ENCODE data around the gene RAD9A.

RAD9A gene

DNA sequence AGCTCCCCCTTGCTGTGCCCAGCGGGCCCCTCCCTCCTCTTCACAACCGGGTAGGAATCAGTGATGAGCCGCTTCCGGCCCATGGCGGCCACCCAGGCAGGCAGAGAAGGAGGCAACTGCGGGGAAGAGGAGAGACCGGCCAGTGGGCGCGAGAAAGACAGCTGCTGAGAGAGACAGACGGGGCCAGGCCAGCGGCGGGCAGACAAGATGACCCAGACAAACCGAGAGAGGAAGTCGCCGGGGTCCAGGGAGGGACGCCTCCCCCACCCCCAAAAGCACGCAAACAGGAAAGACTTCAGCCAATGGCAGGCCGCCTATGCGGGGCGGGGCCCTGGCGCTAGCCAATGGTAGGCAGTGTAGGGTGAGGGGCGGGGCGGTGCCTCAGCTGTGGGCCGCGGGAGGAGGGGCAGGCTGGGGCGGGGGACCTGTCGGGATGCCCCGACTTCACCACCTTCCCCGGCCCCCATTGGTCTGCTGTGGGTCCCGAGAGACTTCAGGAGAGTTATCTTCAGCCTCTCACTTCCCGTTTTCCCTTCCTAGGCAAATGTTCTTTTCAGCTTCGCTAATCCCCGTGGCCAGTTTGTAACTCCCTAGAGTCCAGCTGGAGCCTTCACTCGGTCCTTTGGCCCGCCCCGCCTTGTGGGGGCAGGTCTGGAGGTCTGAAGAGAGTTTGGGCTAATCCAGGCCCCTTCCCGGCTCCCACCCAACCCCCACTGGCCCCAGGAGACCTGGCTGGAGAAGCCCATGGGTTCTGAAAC lies 38.3 kb upstream of the RAD9A start, which contains the start of gene POLD4:
POLD4 (minus strand) TSS at position 230 of the 758 bp plus-strand sequence; CDS start at position 83, 147 bp downstream.
- in situ Hi-C loops (cut with HindIII; ENCODE audit: low pct_unique_long_range_greater_than_20kb, low sequenced_read_pairs) = no loop called here
- DNase-seq (ENCODE audit: low read depth in 1 of 2, low spot score in 1 of 2) = peak; percentile 96
- TF ChIP-seq JUND (IDR thresholded peaks at IDR 0.05; ENCODE audit: low read depth) = no peak

DNA sequence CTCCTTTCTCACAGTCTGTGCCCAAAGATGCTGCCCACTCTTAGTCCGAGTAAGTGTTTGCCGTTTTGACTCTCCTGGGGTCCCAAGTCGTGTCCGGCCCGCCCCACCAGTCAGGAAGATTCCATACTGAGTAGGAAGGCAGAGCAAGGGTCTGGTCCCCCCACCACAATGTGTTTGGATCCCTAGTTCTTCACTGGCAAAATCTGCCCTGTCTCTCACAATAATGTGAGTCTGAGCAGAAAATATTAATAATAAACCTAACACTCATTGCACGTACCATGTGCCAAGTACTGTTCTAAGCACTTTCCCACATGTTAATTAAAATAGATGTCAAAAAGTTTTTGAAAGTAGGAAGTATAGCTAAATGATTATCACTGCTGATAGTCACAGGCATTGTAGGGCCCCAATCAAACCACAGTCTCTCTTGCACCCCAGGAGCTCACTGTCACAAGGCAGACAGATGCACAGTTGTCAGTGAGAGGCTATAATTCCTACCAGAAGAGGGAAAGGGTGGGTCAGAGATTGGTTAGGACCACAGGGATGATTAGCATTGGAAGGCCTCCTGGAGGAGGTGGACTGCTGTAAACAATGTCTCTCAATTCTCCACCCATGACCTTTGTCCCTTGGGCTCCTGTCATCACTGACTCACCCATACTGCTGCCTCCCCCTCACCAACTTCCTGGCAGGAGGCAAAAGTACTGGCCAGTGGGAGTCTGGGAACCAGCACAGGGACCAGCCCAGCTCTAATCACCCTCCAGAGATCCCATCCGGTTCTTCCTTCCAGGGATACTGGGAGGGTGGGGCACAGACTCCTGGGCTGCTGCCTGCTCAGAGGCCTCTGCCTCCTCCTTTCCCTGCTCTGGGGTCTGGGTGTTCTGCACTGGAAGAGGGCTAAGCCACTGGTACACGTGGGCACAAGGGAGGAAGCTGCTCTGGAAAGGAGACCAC lies 37.4 kb upstream of the RAD9A start:
- in situ Hi-C loops (cut with HindIII; ENCODE audit: low pct_unique_long_range_greater_than_20kb, low sequenced_read_pairs) = no loop called here

DNA sequence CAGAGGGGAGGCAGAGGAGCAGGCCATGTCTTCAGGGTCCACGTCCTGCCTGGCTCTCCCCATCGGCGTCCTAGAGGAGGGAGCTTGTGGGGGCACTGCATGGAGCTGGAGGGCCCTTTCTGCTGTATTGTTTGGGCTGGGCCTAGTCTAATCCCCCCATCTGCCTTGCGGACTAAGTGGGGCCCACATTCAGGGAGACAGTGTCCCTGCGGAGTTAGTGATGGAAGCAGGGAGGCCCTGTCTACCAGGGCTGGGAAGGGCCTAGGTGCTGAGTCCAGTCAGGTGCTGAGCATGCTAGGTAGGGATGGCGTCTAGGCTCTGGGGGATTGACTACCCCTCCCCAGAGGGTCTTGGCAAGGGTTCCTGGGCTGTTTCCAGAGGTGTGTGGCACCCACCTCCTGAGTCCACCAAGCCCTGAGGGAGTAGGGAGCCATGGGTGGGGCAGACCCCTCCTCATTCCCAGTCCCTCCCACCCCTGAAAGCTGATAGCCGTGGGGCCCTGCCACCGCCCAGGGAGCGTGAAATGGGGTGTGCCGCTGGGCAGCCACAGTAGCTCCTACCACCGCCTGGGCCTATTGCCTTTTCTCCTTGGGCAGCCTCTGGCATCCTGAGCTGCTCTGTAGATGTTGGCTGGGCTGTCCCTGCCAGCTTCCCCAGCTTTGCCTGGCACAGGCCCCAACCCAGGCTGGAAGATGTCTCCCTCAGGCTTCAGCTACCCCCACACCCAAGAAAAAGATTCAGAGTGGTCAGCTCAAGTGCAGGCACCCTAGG lies 36.6 kb upstream of the RAD9A start:
- in situ Hi-C loops (cut with HindIII; ENCODE audit: low pct_unique_long_range_greater_than_20kb, low sequenced_read_pairs) = no loop called here
- TF ChIP-seq JUND (IDR thresholded peaks at IDR 0.05; ENCODE audit: low read depth) = no peak
- DNase-seq (ENCODE audit: low read depth in 1 of 2, low spot score in 1 of 2) = no peak

More for the DNA sequence above, 37.4 kb upstream of the RAD9A start:
- no peak for DNase-seq (ENCODE audit: low read depth in 1 of 2, low spot score in 1 of 2)
- TF ChIP-seq JUND (IDR thresholded peaks at IDR 0.05; ENCODE audit: low read depth) = no peak

DNA sequence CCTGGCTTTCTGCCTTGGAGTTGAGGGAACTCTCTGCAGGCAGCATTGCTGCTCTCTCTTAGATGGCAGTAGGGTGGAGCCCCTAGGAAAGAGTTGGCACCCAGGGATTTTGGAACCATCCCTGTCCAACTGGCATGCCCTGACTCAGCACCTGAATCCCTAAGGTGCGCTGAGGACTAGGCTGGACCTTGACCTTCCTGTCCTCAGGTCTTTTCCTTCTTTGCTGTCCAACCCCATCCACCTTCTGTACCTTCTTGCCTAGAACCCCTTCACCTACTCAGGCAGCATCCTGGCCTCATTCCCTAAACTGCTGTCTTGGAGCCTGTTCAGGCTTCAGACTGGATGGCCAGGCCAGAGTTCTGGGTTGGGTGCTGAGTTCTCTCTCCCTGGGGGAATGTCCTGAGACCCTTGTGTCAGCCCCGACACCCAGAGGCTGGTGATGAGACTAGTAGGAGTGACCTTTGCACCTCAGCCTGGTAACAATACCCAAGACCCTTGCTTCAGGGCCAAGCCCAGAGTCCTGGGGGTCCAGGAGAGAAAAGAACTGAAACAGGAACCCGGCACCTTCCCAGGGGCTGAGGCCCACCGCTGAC lies 35.9 kb upstream of the RAD9A start:
- in situ Hi-C loops (cut with HindIII; ENCODE audit: low pct_unique_long_range_greater_than_20kb, low sequenced_read_pairs) = no loop called here
- TF ChIP-seq JUND (IDR thresholded peaks at IDR 0.05; ENCODE audit: low read depth) = no peak
- DNase-seq (ENCODE audit: low read depth in 1 of 2, low spot score in 1 of 2) = no peak

DNA sequence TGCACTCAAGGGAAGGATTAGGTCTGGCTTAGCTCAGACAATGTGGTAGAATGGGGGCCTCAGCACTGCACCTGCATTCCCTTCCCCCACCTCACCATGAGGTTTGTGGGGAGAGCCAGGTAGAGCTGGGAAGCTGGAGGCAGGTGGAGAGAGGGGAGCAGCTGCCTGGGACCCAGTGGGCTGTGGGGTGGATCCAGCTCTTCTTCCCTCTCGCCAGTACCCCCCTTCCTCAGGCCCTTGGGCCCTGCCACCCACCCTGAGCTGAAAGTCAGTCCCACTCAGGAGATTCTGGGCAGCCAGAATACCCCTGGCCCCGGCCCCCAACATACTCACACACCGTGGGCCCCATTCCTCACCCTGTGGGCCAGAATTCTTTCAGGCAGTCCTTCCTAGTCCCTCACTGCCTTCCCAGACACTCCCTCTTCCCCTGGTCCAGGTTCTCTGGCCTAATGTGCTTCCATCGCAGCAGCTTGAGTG lies 35.4 kb upstream of the RAD9A start:
- in situ Hi-C loops (cut with HindIII; ENCODE audit: low pct_unique_long_range_greater_than_20kb, low sequenced_read_pairs) = no loop called here
- no peak for DNase-seq (ENCODE audit: low read depth in 1 of 2, low spot score in 1 of 2)
- TF ChIP-seq JUND (IDR thresholded peaks at IDR 0.05; ENCODE audit: low read depth) = no peak

DNA sequence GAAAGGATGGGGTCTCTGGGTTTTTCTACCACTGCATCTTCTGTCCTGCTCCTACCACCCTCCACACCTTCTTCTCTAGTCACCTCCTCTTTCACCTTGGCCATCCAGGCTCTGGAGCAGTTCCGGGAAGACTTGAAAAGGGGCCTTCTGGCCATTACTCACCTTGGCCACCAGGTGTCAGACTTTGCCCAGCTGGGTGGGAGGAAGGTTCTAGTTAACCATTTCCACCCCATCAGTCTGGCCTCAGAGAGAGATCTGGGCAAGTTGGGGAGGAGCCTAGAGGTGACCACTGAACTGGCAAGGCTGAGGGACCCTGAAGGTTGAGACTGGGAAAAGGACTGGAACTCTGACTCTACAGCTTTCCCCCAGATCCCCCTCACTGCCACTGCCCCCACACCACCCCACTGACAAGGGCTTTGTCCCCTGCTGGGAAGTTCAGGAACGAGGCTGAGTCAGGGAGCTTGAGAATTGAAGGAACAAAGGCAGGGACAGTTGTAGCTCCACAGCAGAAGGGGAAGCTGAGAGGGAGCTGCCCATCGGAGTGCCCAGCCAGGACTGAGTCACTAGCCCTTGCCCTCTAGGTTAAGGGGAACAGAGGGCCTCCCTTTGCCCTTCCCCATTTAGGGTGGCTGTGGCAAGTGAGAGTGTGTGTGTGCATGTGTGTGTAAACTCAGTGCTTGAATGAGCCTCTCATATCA lies 34.8 kb upstream of the RAD9A start:
- DNase-seq (ENCODE audit: low read depth in 1 of 2, low spot score in 1 of 2) = peak; percentile 84 to 89
- in situ Hi-C loops (cut with HindIII; ENCODE audit: low pct_unique_long_range_greater_than_20kb, low sequenced_read_pairs) = no loop called here
- TF ChIP-seq JUND (IDR thresholded peaks at IDR 0.05; ENCODE audit: low read depth) = no peak

DNA sequence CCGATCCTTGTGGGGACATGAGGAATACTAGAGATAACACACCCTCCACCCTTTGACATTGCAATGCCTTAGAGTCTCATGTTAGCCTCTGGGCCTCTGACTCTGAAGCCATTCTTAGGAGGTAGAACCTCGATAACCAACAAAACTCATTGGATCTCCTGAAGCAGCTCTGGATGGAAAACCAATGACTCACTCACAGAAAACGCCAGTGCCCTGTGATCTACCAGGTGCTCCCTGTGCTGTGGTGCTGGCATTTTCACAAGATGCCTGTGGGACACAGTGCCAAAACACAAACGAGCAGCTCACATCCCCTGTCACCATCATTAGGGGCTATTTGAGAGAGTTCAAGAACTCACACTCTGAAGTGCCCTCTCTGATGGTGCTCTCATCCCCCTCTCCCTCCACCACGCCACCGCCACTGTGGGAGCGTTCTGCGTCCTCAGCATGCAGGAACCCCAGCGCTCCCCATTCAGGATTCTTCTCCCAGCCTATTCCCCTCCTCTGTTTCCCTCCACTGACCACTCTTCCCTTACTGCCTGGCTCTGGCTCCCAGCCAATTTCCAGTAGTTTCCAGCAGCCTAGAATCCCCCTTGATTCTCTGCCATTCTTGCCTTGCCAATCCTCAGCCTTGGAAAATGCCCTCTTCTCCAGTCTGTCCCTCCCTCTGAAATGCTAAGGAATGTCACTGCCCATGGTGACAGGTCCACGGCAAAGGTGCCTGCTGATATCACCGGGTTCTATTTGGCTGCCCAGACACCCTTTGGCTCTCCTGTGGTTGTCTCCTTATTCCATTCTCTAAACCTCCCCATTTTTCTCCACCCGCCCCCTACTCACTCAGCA lies 33.7 kb upstream of the RAD9A start:
- no peak for TF ChIP-seq JUND (IDR thresholded peaks at IDR 0.05; ENCODE audit: low read depth)
- in situ Hi-C loops (cut with HindIII; ENCODE audit: low pct_unique_long_range_greater_than_20kb, low sequenced_read_pairs) = no loop called here
- DNase-seq (ENCODE audit: low read depth in 1 of 2, low spot score in 1 of 2) = no peak

DNA sequence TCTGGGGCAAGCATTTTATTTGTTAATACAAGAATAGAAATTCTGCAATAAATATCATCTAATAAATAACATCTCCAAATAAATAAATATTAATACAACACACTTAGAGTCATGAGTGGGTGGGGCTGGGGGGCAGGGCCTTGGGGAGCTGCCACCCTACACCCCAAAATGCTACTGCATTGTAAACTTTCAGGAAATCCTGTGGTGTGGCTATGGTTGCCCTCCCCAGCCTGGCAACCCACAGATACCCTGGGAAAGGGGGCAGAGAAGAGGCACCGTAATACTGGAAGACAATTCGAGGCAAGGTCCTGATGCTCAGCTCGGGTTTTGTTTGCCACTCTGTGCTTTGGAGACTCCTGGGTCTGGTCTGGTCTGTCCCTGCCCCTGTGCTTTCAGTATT lies 27.6 kb upstream of the RAD9A start:
- DNase-seq (ENCODE audit: low read depth in 1 of 2, low spot score in 1 of 2) = no peak
- in situ Hi-C loops (cut with HindIII; ENCODE audit: low pct_unique_long_range_greater_than_20kb, low sequenced_read_pairs) = no loop called here
- TF ChIP-seq JUND (IDR thresholded peaks at IDR 0.05; ENCODE audit: low read depth) = no peak

DNA sequence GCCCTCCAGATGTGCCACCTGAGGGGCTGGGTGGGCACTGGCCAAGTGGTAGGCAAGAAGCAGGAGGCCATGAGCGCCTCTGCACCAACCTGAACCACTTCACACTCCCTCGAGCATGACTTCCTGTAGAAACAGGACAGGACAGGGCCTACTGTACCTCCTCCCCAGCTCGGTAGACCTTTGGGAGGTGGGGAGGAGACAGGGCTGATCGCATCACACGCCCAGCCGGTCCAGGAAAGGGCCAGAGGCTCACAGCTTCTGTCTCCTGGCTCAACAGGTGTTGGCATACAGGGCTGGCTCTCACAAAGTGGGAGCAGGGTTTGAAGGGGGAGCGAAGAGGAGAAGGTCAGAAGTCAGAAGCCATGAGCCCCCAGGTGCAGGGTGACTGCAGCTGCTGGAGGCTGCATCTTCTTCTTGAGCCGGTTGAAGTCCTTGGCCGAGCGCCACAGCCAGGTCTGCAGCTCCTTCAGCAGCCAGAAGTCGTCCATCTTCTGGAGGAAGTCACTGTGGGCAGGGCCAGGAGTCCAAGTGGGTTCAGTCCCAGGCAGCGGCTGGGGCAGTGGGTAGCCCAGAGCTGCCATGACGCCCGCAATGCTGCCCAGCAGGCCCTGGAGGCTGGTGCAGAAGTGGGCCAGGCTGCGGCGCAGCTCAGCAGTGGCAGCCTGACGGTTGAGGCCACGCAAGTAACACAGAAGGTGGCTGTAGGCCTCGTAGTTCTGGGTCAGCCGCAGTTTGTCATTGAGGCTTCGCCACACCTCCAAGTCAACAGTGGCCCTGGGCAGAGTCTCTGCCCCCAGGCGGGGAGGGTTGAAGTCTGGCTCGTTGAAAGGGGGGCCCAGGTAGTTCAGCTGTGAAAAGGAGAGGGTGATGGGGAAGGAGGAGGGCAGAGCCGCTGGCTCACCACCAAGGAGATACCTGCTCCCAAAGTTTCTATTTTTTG lies 26.7 kb upstream of the RAD9A start:
- in situ Hi-C loops (cut with HindIII; ENCODE audit: low pct_unique_long_range_greater_than_20kb, low sequenced_read_pairs) = no loop called here
- TF ChIP-seq JUND (IDR thresholded peaks at IDR 0.05; ENCODE audit: low read depth) = no peak
- DNase-seq (ENCODE audit: low read depth in 1 of 2, low spot score in 1 of 2) = no peak

Data from T47D (cell line).